HG02852 (cell line): ENCODE results near the gene GTPBP4.
"Not testable (repeated sequence)": the region's sequence is repeated elsewhere in the genome, so short reads cannot be mapped to it uniquely, and the experiment has no call there.

Experiments
- ATAC-seq: cut with Tn5 transposase; IDR thresholded peaks from one replicate; pipeline ENCODE4 v1.9.1; 2021; ENCODE audit warnings: mild to moderate bottlenecking, moderate library complexity; ENCODE audit not compliant: unreplicated experiment

GTPBP4 gene

GRCh38 chr10:1050554-1050953, 62.3 kb downstream of the GTPBP4 start:
- no peak for ATAC-seq

DNA sequence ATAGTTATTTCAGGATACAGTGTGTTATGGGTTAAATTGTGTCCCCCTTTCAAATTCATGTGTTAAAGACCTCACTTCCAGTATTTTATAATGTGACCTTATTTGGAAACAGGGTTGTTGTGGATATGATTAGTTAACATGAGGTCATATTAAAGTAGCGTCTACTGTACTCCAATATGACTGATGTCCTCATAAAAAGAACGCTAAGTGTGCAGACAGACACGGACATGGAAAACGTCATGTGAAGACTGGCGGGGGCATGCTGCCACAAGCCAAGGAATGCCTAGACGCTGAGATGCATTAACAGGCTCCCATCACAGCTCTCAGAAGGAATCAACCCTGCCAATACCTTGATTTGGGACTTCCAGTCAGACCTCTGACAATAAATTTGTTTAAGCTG, 66.5 kb downstream of the GTPBP4 start:
- no peak for ATAC-seq

- ATAC-seq = peak; percentile 92
Observed at GRCh38 chr10:1056326-1057105, 68.3 kb downstream of the GTPBP4 start, which contains the start of gene WDR37. Gene WDR37 (plus strand): TSS chr10:1056385. CDS start chr10:1072156, 15,771 bp downstream.

DNA sequence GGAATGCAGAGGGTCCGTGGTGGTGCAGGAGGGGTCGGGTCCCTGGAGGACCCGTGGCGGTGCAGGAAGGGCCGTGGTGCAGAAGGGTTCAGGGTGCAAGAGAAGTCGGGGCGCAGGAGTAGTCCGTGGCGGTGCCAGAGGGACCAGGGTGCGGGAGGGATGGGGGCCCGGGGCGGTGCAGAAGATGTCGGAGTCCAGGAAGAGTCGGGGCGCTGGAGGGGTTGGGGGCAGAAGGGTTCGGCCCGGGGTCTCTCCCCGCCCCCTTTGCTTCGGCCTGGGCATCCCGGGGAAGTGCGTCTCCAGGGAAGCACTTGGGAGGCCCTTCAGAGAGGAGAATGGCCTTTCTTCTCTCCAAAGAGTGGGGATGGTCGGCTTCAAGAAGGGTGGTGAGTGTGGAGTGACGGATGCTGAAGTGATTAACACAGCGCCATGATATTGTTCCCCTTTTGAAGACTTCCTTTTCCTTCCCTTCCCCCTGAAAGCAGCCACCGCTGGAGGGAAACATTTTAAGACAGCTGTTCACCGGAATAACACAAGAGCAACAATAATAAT, 68.9 kb downstream of the GTPBP4 start:
- ATAC-seq = peak; percentile 12

DNA sequence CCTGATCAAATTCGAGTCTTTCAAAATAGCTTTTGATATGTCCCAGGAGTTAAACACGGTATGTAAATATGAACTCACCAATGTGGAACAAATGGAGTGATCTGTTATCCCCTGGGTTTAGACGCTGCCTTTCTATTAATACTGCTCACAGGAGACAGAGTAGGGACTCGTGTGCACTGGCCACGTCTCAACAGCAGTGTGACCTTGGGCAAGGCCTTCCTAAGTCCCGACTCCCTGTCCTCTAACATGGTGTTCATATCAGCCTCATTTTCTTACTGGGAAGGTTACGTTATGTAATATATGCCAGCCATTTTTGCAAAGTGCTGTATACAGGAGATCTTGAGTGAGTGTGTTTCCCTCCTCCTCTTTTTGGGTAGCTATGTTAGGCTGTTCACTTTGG, 69.8 kb downstream of the GTPBP4 start:
- no peak for ATAC-seq

DNA sequence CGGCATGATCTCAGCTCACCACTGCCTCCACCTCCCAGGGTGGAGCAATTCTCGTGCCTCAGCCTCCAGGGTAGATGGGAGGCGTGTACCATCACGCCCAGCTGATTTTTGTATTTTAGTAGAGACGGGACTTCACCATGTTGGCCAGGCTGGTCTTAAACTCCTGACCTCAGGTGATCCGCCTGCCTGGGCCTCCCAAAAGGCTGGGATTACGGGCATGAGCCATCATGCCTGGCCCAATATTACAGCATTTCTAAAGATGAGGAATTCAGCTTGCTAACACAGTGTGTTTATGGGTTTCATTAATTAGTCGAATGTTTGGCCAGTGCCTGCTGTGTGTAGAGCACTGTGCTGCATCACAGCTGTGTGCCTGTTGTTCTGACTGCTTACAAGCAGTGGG, 71.7 kb downstream of the GTPBP4 start:
- ATAC-seq = no peak

GRCh38 chr10:1061930-1062774, 73.9 kb downstream of the GTPBP4 start:
- no peak for ATAC-seq

GRCh38 chr10:1063232-1063865, 75.1 kb downstream of the GTPBP4 start:
- ATAC-seq = no peak

- no peak for ATAC-seq
Observed at GRCh38 chr10:1064964-1065247, 76.7 kb downstream of the GTPBP4 start.

GRCh38 chr10:1066734-1067133, 78.5 kb downstream of the GTPBP4 start:
- not testable (repeated sequence) for ATAC-seq

DNA sequence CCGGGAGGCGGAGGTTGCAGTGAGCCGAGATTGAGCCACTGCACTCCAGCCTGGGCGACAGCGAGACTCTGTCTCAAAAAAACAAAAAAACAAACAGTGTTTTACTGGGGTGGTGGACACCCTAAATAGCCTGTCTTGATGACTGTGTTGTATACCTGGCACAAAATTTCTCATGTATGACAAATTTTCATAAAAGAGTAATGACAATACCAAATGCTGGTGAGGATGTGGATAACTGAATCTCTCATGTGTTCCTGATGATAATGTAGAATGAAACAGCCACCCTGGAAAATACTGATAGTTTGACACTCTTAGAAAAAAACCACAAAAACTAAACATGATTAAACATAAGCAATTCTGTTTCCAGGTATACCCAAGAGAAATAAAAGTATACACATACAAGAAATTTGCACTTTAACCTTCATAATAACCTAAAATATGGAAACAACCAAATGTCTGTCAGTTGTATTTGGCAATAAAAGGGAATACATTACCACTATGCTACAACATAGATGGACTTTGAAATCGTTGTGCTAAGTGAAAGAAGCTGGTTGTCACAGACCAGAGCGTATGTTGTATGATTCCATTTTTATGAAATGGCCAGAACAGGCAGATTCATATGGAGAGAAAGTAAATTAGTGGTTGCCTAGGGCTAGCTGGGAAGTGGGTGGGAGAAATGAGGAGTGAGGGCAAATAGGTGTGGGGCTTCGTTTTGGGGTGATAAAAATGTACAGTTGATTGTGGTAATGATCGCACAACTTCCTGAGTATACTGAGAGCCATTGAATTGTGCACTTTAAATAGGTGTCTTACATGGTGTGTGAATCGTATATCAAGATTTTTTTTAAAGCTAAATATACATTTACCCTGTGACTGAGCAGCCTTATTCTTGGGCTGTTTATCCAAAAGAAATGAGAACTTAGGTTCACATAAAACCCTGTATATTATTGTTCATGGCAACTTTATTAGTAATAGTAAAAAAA, 80.4 kb downstream of the GTPBP4 start:
- ATAC-seq = no peak
